Osteoblast (primary cell): ENCODE results near the gene JPH3. TPM values are rescaled to one million over a fixed set of nuclear protein-coding genes. Genes with fewer than 3 reads are reported as not detected.

ENCODE experiments used
- DNase-seq: peaks from one replicate; pipeline ENCODE4 v3.0.0; 2011; ENCODE audit warnings: low spot score, mixed read lengths; ENCODE audit not compliant: insufficient read length; ENCODE audit errors: missing footprints
- H2AFZ ChIP-seq: 2 replicates; pipeline ENCODE4 v1.6.0; 2011; ENCODE audit warnings: mild to moderate bottlenecking, low read length
- H3K27ac ChIP-seq: 2 replicates; pipeline ENCODE4 v1.5.1; 2011; ENCODE audit warnings: mild to moderate bottlenecking, low read depth, low read length, moderate library complexity
- H3K27me3 ChIP-seq: 2 replicates; pipeline ENCODE4 v1.6.0; 2012; ENCODE audit warnings: mild to moderate bottlenecking, control low read depth, inconsistent platforms, low read length, moderate library complexity; ENCODE audit not compliant: insufficient read depth
- H3K36me3 ChIP-seq: 2 replicates; pipeline ENCODE4 v1.5.1; 2011; ENCODE audit warnings: mild to moderate bottlenecking, low read length, control low read depth, moderate library complexity; ENCODE audit not compliant: insufficient read depth
- H3K4me1 ChIP-seq: 2 replicates; pipeline ENCODE4 v1.5.1; 2011; ENCODE audit warnings: mild to moderate bottlenecking, low read length, control low read depth, moderate library complexity; ENCODE audit not compliant: insufficient read depth
- H3K4me2 ChIP-seq: 2 replicates; pipeline ENCODE4 v1.6.0; 2011; ENCODE audit warnings: mild to moderate bottlenecking, low read length; ENCODE audit not compliant: insufficient read depth
- H3K4me3 ChIP-seq: fragments of 200-600 bp; sonication (generic); 3 replicates; pipeline ENCODE4 v1.5.1; 2012; ENCODE audit warnings: mild to moderate bottlenecking, low read length, inconsistent platforms; ENCODE audit not compliant: insufficient read depth
- H3K79me2 ChIP-seq: 2 replicates; pipeline ENCODE4 v1.6.0; 2012; ENCODE audit warnings: mild to moderate bottlenecking, low read length, control low read depth, inconsistent platforms; ENCODE audit not compliant: insufficient read depth
- H3K9me3 ChIP-seq: 2 replicates; pipeline ENCODE4 v1.5.1; 2011; ENCODE audit warnings: low read depth, low read length, control low read depth
- H4K20me1 ChIP-seq: 2 replicates; pipeline ENCODE4 v1.6.0; 2012; ENCODE audit warnings: mild to moderate bottlenecking, low read length, control low read depth; ENCODE audit not compliant: insufficient read depth
- total RNA-seq: library from RNA; depleted of rRNA; stranded (reverse); fragments of >200 nt; gene quantifications from 2 replicates; pipeline ENCODE4 v1.2.3, GENCODE V29; 2012
- TF ChIP-seq, protein P1 (sequence below): IDR thresholded peaks from 2 replicates; pipeline ENCODE4 v1.5.1; 2011; ENCODE audit warnings: mild to moderate bottlenecking, low read depth, low read length, moderate library complexity; ENCODE audit errors: extremely low read depth

The JPH3 gene
- total RNA-seq, 1 donor, result not detected

DNA sequence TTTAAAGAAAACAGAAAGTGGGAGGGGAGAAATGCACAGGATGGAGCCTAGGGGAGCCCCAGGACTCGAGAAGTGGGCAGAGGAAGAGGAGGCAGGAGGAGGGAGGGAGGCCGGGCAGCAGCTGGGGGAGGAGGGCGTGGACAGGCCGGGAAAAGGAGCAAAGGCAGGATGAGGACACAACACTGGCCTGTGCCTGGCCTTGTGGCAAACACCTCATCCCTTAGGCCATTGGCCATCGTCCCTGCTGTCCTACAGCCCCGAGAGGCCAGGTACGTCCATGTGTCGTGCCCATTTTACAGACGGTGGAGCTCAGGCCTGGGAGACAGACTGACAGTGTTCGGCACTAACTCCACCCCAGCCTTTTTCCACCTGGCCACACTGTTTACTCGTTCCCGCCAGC is 15.9 kb downstream of the JPH3 start:
- no peaks in the 10 kb centered on the region for H3K9me3 ChIP-seq
- peak; percentile 58 for DNase-seq
- H3K4me3 ChIP-seq, result no peak overlapping the region
- H3K4me1 ChIP-seq, result no peaks in the 10 kb centered on the region
- TF ChIP-seq, protein P1, sequence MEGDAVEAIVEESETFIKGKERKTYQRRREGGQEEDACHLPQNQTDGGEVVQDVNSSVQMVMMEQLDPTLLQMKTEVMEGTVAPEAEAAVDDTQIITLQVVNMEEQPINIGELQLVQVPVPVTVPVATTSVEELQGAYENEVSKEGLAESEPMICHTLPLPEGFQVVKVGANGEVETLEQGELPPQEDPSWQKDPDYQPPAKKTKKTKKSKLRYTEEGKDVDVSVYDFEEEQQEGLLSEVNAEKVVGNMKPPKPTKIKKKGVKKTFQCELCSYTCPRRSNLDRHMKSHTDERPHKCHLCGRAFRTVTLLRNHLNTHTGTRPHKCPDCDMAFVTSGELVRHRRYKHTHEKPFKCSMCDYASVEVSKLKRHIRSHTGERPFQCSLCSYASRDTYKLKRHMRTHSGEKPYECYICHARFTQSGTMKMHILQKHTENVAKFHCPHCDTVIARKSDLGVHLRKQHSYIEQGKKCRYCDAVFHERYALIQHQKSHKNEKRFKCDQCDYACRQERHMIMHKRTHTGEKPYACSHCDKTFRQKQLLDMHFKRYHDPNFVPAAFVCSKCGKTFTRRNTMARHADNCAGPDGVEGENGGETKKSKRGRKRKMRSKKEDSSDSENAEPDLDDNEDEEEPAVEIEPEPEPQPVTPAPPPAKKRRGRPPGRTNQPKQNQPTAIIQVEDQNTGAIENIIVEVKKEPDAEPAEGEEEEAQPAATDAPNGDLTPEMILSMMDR, result no peak
- no peaks in the 10 kb centered on the region for H4K20me1 ChIP-seq
- no peak overlapping the region for H3K4me2 ChIP-seq
- no peak overlapping the region for H2AFZ ChIP-seq
- no peak overlapping the region for H3K27ac ChIP-seq
- H3K36me3 ChIP-seq, result no peaks in the 10 kb centered on the region
- peaks cover 8% of the 10 kb centered on the region for H3K27me3 ChIP-seq
- H3K79me2 ChIP-seq, result no peaks in the 10 kb centered on the region

DNA sequence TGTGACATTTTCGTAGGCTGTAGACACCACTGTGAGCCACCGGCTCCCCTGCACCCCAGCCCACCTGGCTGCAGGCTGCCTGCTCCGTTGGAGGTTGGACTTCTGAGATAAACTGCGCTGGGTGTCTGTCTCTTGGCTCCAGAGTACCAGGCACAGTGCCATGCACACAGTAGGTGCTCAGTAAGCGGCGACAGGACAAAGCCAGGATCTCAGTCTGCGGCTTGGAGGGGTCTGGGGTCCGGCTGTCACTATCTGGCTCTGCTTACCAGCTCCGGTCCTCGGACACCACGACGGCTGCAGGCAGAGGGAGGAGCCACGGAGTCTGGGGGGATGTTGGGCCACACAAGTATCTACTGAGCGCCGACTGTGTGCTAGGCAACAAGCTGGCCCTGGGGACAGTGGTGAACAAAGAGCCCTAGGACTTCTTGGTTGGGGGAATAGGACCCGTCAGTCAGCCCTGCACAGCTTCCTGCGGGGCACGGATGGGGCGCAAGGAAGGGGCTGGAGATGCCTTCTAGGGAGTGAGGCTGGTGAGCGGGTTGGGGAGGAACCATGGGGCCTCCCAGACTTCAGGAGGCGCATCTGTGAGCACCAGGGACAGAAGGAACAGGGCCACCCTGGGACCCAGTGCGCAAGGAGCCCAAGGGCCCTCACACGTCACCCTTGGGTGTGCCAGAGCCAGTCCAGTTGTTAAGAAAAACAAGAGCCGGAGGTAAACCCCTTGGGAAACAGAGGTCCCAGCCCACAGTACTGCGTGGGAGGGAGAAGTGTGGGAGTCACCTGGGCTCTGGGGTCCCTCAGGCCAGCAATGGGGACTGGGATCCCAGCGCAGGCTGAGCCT is 17.3 kb downstream of the JPH3 start:
- Histone ChIP-seq H3K9me3 (no peaks in the 10 kb centered on the region), H3K4me2 (no peak overlapping the region), H3K79me2 (no peaks in the 10 kb centered on the region), H3K27me3 (peaks cover 11% of the 10 kb centered on the region), H3K27ac (no peak overlapping the region), H3K36me3 (no peaks in the 10 kb centered on the region), H2AFZ (no peak overlapping the region), H4K20me1 (no peaks in the 10 kb centered on the region), H3K4me3 (no peak overlapping the region), H3K4me1 (no peaks in the 10 kb centered on the region)
- TF ChIP-seq, protein P1, result no peak
- peak; percentile 85 for DNase-seq

DNA sequence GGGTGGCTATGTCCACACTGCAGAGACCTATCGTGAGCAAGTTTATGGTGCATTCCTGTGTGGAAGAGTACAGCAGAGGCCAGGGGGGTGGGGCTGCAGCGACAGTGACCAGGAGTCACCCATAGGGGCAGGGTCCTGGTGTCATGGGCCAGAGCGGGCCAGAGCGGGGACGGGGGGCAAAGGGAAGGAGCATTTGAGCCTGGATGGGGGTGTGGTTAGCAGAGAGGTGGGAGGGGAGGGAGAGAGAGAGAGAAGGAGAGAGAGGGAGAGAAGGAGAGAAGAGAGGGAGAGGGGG is 17.8 kb downstream of the JPH3 start:
- no peaks in the 10 kb centered on the region for H3K4me1 ChIP-seq
- H3K9me3 ChIP-seq, result no peaks in the 10 kb centered on the region
- no peak for DNase-seq
- no peaks in the 10 kb centered on the region for H3K36me3 ChIP-seq
- H2AFZ ChIP-seq, result no peak overlapping the region
- TF ChIP-seq, protein P1, result no peak
- no peaks in the 10 kb centered on the region for H3K79me2 ChIP-seq
- H3K27me3 ChIP-seq, result peaks cover 11% of the 10 kb centered on the region
- no peak overlapping the region for H3K4me2 ChIP-seq
- H4K20me1 ChIP-seq, result no peaks in the 10 kb centered on the region
- no peak overlapping the region for H3K4me3 ChIP-seq
- H3K27ac ChIP-seq, result no peak overlapping the region

DNA sequence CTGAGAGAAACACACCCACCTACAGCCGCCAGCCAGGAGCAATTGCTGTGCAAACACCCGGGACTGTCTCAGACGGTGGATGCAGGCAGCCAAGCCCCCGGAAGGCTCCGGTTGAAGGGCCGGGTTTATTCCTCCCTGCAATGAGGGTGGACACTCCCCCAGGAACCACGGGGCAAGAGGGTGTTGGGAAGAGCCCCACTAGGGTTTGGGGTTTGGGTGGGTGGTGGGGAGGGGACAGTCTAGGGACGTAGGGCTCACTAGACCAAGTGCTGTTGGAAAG is 19.2 kb downstream of the JPH3 start:
- Histone ChIP-seq H2AFZ (no peak overlapping the region), H3K4me1 (no peaks in the 10 kb centered on the region), H3K36me3 (no peaks in the 10 kb centered on the region), H4K20me1 (no peaks in the 10 kb centered on the region), H3K4me2 (no peak overlapping the region), H3K4me3 (no peak overlapping the region), H3K27me3 (peaks cover 6% of the 10 kb centered on the region), H3K27ac (no peak overlapping the region), H3K9me3 (no peaks in the 10 kb centered on the region), H3K79me2 (no peaks in the 10 kb centered on the region)
- TF ChIP-seq, protein P1, result no peak
- no peak for DNase-seq
